H1 (cell line): ENCODE results near the gene PARP1. TPM values are rescaled to one million over a fixed set of nuclear protein-coding genes. Genes with fewer than 3 reads are reported as not detected.

Source experiments
- CTCF ChIA-PET: fragments of 300-600 bp; sonication (Branson Sonifier 250); formaldehyde crosslinking; loops from one replicate; lab custom pipeline; 2021; ENCODE audit not compliant: partially characterized antibody; lab: Charles Lee
- POLR2A ChIA-PET: fragments of 300-600 bp; sonication (Branson Sonifier 250); formaldehyde crosslinking; loops from one replicate; lab custom pipeline; 2021; ENCODE audit warnings: inconsistent platforms; ENCODE audit not compliant: partially characterized antibody; lab: Charles Lee
- DNase-seq, 2 experiments: peaks; one replicate each; pipeline versions ENCODE4 v3.0.0 to v3.0.0-alpha.2; 2010 to 2022; ENCODE audit warnings: low spot score in 2 of 2, low read depth in 1 of 2, mixed read lengths in 1 of 2
- FAIRE-seq: peaks from 2 replicates; lab custom pipeline; 2011; peaks lifted over from hg19 to GRCh38; lab: Jason Lieb, UNC
- H2AFZ ChIP-seq: 2 replicates; pipeline ENCODE4 v1.8.1; 2012; ENCODE audit warnings: low read length, inconsistent platforms
- H2AK5ac ChIP-seq: 2 replicates; pipeline ENCODE4 v1.6.1; 2013; ENCODE audit warnings: low read depth, low read length
- H2BK120ac ChIP-seq: replicated peaks from 2 replicates; pipeline ENCODE3; 2013; ENCODE audit warnings: low read depth, low read length, inconsistent platforms
- H2BK12ac ChIP-seq: 2 replicates; pipeline ENCODE4 v1.6.1; 2013; ENCODE audit warnings: low read depth, low read length
- H2BK15ac ChIP-seq: 2 replicates; pipeline ENCODE4 v1.6.1; 2013; ENCODE audit warnings: low read length
- H2BK20ac ChIP-seq: 2 replicates; pipeline ENCODE4 v1.6.1; 2013; ENCODE audit warnings: low read length
- H2BK5ac ChIP-seq: 2 replicates; pipeline ENCODE4 v1.6.1; 2013; ENCODE audit warnings: low read depth, low read length
- H3K14ac ChIP-seq: 2 replicates; pipeline ENCODE4 v1.6.1; 2013; ENCODE audit warnings: inconsistent platforms; ENCODE audit not compliant: insufficient read length
- H3K18ac ChIP-seq: 2 replicates; pipeline ENCODE4 v1.6.1; 2013; ENCODE audit warnings: low read length; ENCODE audit errors: extremely low read depth
- H3K23ac ChIP-seq: 2 replicates; pipeline ENCODE4 v1.6.1; 2013; ENCODE audit warnings: inconsistent platforms; ENCODE audit not compliant: insufficient read length
- H3K23me2 ChIP-seq: 2 replicates; pipeline ENCODE4 v1.6.1; 2013; ENCODE audit warnings: low read depth, low read length
- H3K27ac ChIP-seq: 2 replicates; pipeline ENCODE4 v1.6.1; 2011; ENCODE audit warnings: low read depth, low read length, inconsistent platforms
- H3K27me3 ChIP-seq, 4 experiments: replicated peaks in 1 of 4; 1 replicate in 1 of 4; 2 replicates in 3 of 4; pipeline versions ENCODE4 v1.6.1 to v1.8.1; 2011 to 2013; ENCODE audit warnings: low read length in 3 of 4, mild to moderate bottlenecking in 3 of 4, inconsistent platforms in 2 of 4, mixed read lengths in 2 of 4, moderate library complexity in 1 of 4; ENCODE audit not compliant: control insufficient read depth in 3 of 4, insufficient read depth in 3 of 4; ENCODE audit errors: extremely low read depth in 1 of 4
- H3K36me3 ChIP-seq, 4 experiments: 2 replicates each; pipeline versions ENCODE4 v1.6.1 to v1.8.1; 2011 to 2013; ENCODE audit warnings: mild to moderate bottlenecking in 4 of 4, low read length in 3 of 4, moderate library complexity in 2 of 4, control low read depth in 1 of 4, inconsistent platforms in 1 of 4; ENCODE audit not compliant: insufficient read depth in 4 of 4, control insufficient read depth in 2 of 4
- H3K4ac ChIP-seq: replicated peaks from 2 replicates; pipeline ENCODE3; 2013; ENCODE audit warnings: low read length, low read depth, mixed read lengths, inconsistent platforms; ENCODE audit not compliant: insufficient read length
- H3K4me1 ChIP-seq, 4 experiments: replicated peaks in 1 of 4; 1 replicate in 1 of 4; 2 replicates in 3 of 4; pipeline versions ENCODE4 v1.6.1 to v1.8.1; 2011 to 2013; ENCODE audit warnings: low read length in 3 of 4, inconsistent platforms in 2 of 4, mixed read lengths in 1 of 4; ENCODE audit not compliant: insufficient read depth in 4 of 4, control insufficient read depth in 3 of 4
- H3K4me2 ChIP-seq, 2 experiments: 2 replicates each; pipeline versions ENCODE4 v1.6.1 to v1.8.1; 2011 to 2013; ENCODE audit warnings: low read depth in 2 of 2, low read length in 2 of 2, control low read depth in 1 of 2, inconsistent platforms in 1 of 2, mild to moderate bottlenecking in 1 of 2; ENCODE audit not compliant: insufficient read depth in 1 of 2
- H3K4me3 ChIP-seq, 4 experiments: fragments of 200-600, 300-600 bp in 1 of 4; sonication (generic), shearing (Covaris generic), sonication (Bioruptor Twin) in 1 of 4; 2 replicates each; pipeline versions ENCODE4 v1.5.1 to v1.8.1; 2011 to 2016; ENCODE audit warnings: low read length in 4 of 4, low read depth in 3 of 4, control low read depth in 2 of 4, inconsistent platforms in 2 of 4, mild to moderate bottlenecking in 2 of 4, mixed read lengths in 1 of 4, moderate library complexity in 1 of 4; ENCODE audit not compliant: insufficient read depth in 2 of 4; ENCODE audit errors: extremely low read depth in 1 of 4
- H3K56ac ChIP-seq: replicated peaks from 2 replicates; pipeline ENCODE3; 2013; ENCODE audit warnings: low read depth, mild to moderate bottlenecking, mixed read lengths, low read length, inconsistent platforms; ENCODE audit not compliant: insufficient read length
- H3K79me1 ChIP-seq: 2 replicates; pipeline ENCODE4 v1.6.1; 2013; ENCODE audit warnings: low read depth, low read length, control low read depth
- H3K79me2 ChIP-seq, 2 experiments: 2 replicates each; pipeline versions ENCODE4 v1.6.1 to v1.8.1; 2012 to 2013; ENCODE audit warnings: low read length in 2 of 2, mild to moderate bottlenecking in 2 of 2, inconsistent platforms in 1 of 2; ENCODE audit not compliant: insufficient read depth in 2 of 2, control insufficient read depth in 1 of 2
- H3K9ac ChIP-seq, 4 experiments: replicated peaks in 1 of 4; 1 replicate in 1 of 4; 2 replicates in 3 of 4; pipeline versions ENCODE4 v1.6.1 to v1.8.1; 2011 to 2013; ENCODE audit warnings: low read depth in 3 of 4, low read length in 3 of 4, control low read depth in 2 of 4, mild to moderate bottlenecking in 2 of 4, moderate library complexity in 2 of 4, inconsistent platforms in 1 of 4; ENCODE audit errors: extremely low read depth in 1 of 4
- H3K9me3 ChIP-seq, 2 experiments: 2 replicates each; pipeline versions ENCODE4 v1.6.1 to v1.8.1; 2012 to 2013; ENCODE audit warnings: mild to moderate bottlenecking in 2 of 2, moderate library complexity in 2 of 2, control low read depth in 1 of 2, inconsistent platforms in 1 of 2, low read depth in 1 of 2, low read length in 1 of 2, mixed read lengths in 1 of 2; ENCODE audit not compliant: insufficient read depth in 2 of 2
- H4K20me1 ChIP-seq, 2 experiments: replicated peaks in 1 of 2; 2 replicates each; pipeline versions ENCODE3 to v1.8.1; 2011 to 2013; ENCODE audit warnings: inconsistent platforms in 2 of 2, low read length in 2 of 2, mild to moderate bottlenecking in 1 of 2; ENCODE audit not compliant: insufficient read depth in 2 of 2, control insufficient read depth in 1 of 2
- H4K5ac ChIP-seq: 2 replicates; pipeline ENCODE4 v1.6.1; 2013; ENCODE audit warnings: low read length, low read depth, mixed read lengths, inconsistent platforms; ENCODE audit not compliant: insufficient read length
- H4K8ac ChIP-seq: 2 replicates; pipeline ENCODE4 v1.8.0; 2013; ENCODE audit warnings: mild to moderate bottlenecking, moderate library complexity, low read length, inconsistent platforms; ENCODE audit not compliant: insufficient read depth; ENCODE audit errors: extremely low read depth
- H4K91ac ChIP-seq: replicated peaks from 2 replicates; pipeline ENCODE3; 2013; ENCODE audit warnings: low read length, mixed read lengths, inconsistent platforms; ENCODE audit not compliant: insufficient read length
- ATF3 ChIP-seq: IDR thresholded peaks from 2 replicates; pipeline ENCODE4 v1.6.1; 2011; ENCODE audit warnings: low read depth, mild to moderate bottlenecking, low read length; ENCODE audit not compliant: insufficient read depth
- BRCA1 ChIP-seq: IDR thresholded peaks from 2 replicates; pipeline ENCODE4 v1.6.1; 2012; ENCODE audit warnings: low read depth, low read length, improper control_type of control experiment
- CBX8 ChIP-seq: fragments of 300-800, 300-1000 bp; sonication (generic); IDR thresholded peaks from 2 replicates; pipeline ENCODE4 v1.7.1; 2016; ENCODE audit warnings: low read depth, low read length, borderline replicate concordance
- CREB1 ChIP-seq: IDR thresholded peaks from 2 replicates; pipeline ENCODE4 v1.6.1; 2012; ENCODE audit warnings: inconsistent platforms
- HDAC6 ChIP-seq: IDR thresholded peaks from one replicate; pipeline ENCODE4 v1.7.1; 2012; ENCODE audit warnings: low read depth, mild to moderate bottlenecking, inconsistent platforms, low read length, moderate library complexity
- JUND ChIP-seq: IDR thresholded peaks from 2 replicates; pipeline ENCODE4 v1.6.1; 2011; ENCODE audit warnings: mild to moderate bottlenecking, improper control_type of control experiment, low read length
- NRF1 ChIP-seq: IDR thresholded peaks from 2 replicates; pipeline ENCODE4 v1.6.1; 2011; ENCODE audit warnings: mild to moderate bottlenecking, low read depth, low read length, improper control_type of control experiment
- POLR2AphosphoS5 ChIP-seq: IDR thresholded peaks from 2 replicates; pipeline ENCODE4 v1.6.1; 2011; ENCODE audit warnings: low read depth, low read length
- WGBS, 2 experiments: shearing (Covaris generic) in 1 of 2; methylation state at CpG; one replicate each; pipeline versions ENCODE4 v1.1.6 to v1.1.7; 2013 to 2015; ENCODE audit warnings: low lambda C conversion rate in 2 of 2, mixed read lengths in 2 of 2, inconsistent platforms in 1 of 2, low coverage in 1 of 2, missing lambda C conversion rate in 1 of 2; ENCODE audit not compliant: insufficient replicate concordance in 2 of 2, insufficient coverage in 1 of 2, insufficient read length in 1 of 2; ENCODE audit errors: extremely low coverage in 1 of 2, missing lambda C conversion rate in 1 of 2; 5-methylcytosine and 5-hydroxymethylcytosine counted together
- polyA plus RNA-seq, 7 experiments: library from polyadenylated mRNA; depleted of rRNA in 3 of 7; stranded (reverse) in 5 of 7; unstranded in 2 of 7; fragments of >200 nt in 5 of 7; fragments of 200-250 nt in 2 of 7; gene quantifications; 1 replicate in 5 of 7; 2 replicates in 1 of 7; 4 replicates in 1 of 7; pipeline versions ENCODE4 v1.2.1 to v1.2.3, GENCODE V29; 2011 to 2013; ENCODE audit warnings: missing spikeins in 2 of 7, mixed read lengths in 2 of 7
- total RNA-seq: library from RNA; stranded (reverse); fragmentation: NEBNext Ultra II Directional; extraction: Animal tissue kit (Norgen Biotek cat#: 25700); gene quantifications from 2 replicates; pipeline ENCODE4 v1.2.1, GENCODE V29; 2021

The PARP1 gene
- total and polyA plus RNA-seq, 2 of the 8 experiments (the other 6 are each of a cell fraction or from before 2014, with no cell fraction given) = 416 to 441 TPM

GRCh38 chr1:226371027-226371694 is 36.7 kb downstream of the PARP1 start:
- FAIRE-seq = no peak
- Histone ChIP-seq H3K9me3 (no peaks in the 10 kb centered on the region), H2AK5ac (no peak overlapping the region)
- CTCF ChIA-PET = interaction anchor here (1.0 kb wide), 1 partner anchor 9 kb away, joined by 3 read pairs; no protein-coding TSS in a partner anchor
- no peak for TF ChIP-seq NRF1
- TF ChIP-seq BRCA1 = no peak
- TF ChIP-seq POLR2AphosphoS5 = no peak
- no peak for TF ChIP-seq HDAC6
- TF ChIP-seq CREB1 = no peak
- no peak for TF ChIP-seq ATF3
- TF ChIP-seq CBX8 = no peak
- no peak for TF ChIP-seq JUND
- TF ChIP-seq, all 59 proteins: peak for 0
- DNase-seq = no peak
- H3K4ac ChIP-seq = no peak overlapping the region
- H4K91ac ChIP-seq = no peak overlapping the region
- H3K18ac ChIP-seq = no peak overlapping the region
- no peak overlapping the region for H3K23ac ChIP-seq
- no peak overlapping the region for H4K5ac ChIP-seq
- no peaks in the 10 kb centered on the region for H3K23me2 ChIP-seq
- H4K8ac ChIP-seq = no peak overlapping the region
- no peak overlapping the region for H3K27ac ChIP-seq
- no peak overlapping the region for H2AFZ ChIP-seq
- no peak overlapping the region for H2BK5ac ChIP-seq
- H3K14ac ChIP-seq = no peak overlapping the region
- no peaks in the 10 kb centered on the region for H3K79me1 ChIP-seq
- H3K4me3 ChIP-seq = no peak overlapping the region
- H3K79me2 ChIP-seq = peaks cover 0 to 20% of the 10 kb centered on the region in 2 experiments; a peak in 2 of 4 replicates
- no peak overlapping the region for H2BK120ac ChIP-seq
- POLR2A ChIA-PET = interaction anchor here (0.9 to 2.4 kb wide), 4 partner anchors 8 to 33 kb away, joined by 3 to 7 read pairs (median 4); no protein-coding TSS in a partner anchor
- H3K36me3 ChIP-seq = peaks cover 56 to 95% (median 88%) of the 10 kb centered on the region in 4 experiments
- no peak overlapping the region for H2BK20ac ChIP-seq
- H3K27me3 ChIP-seq = no peaks in the 10 kb centered on the region
- H3K56ac ChIP-seq = no peak overlapping the region
- peaks cover 6 to 14% of the 10 kb centered on the region in 2 experiments for H4K20me1 ChIP-seq
- 94% methylated on average over 6 of the region's 6 CpGs; no CpG with 5 or more reads in 1 of the 2 experiments for WGBS, 2 experiments
- no peak overlapping the region for H2BK15ac ChIP-seq
- H2BK12ac ChIP-seq = no peak overlapping the region
- no peaks in the 10 kb centered on the region for H3K4me1 ChIP-seq
- no peak overlapping the region for H3K9ac ChIP-seq
- no peak overlapping the region for H3K4me2 ChIP-seq
